BJ (cell line): Measurements from ENCODE around the gene XKR3. TPM values are rescaled to one million over a fixed set of nuclear protein-coding genes. Genes with fewer than 3 reads are reported as not detected.

ENCODE experiments used
- polyA plus RNA-seq: library from polyadenylated mRNA; depleted of rRNA; stranded (reverse); fragments of >200 nt; gene quantifications from 2 replicates; pipeline ENCODE4 v1.2.3, GENCODE V29; 2011; rRNA removed
- small RNA-seq: library from RNA; depleted of rRNA; stranded (forward); fragments of <200 nt; gene quantifications from one replicate; pipeline ENCODE3, GENCODE V24; 2012; ENCODE audit warnings: low replicate concordance, low read depth; ENCODE audit not compliant: insufficient read length

The XKR3 gene
- polyA plus RNA-seq, 1 experiment: not detected

Small RNA genes within 50 kb of the gene (small RNA-seq; reads per million reads assigned to genes)
- gene GPM6BP3: not detected

Other genes starting within 250 kb of the XKR3 start
- gene CCT8L2, start 232.6 kb downstream of the XKR3 start, polyA plus RNA-seq: not detected in 2 replicates
- not detected in 2 replicates for gene GAB4, start 182.8 kb upstream of the XKR3 start, polyA plus RNA-seq